ENCODE measurements around the gene TNFRSF11A.

The TNFRSF11A gene

GRCh38 chr18:62341473-62341872 lies 16.4 kb downstream of the TNFRSF11A start:
- no peak for ATAC-seq (ENCODE audit: low read depth)
- TF ChIP-seq CTCF (IDR thresholded peaks at IDR 0.05; ENCODE audit: poor library complexity, severe bottlenecking) = no peak

GRCh38 chr18:62342884-62343283 lies 17.8 kb downstream of the TNFRSF11A start:
- DNase-seq (ENCODE audit: low spot score) (no peak), ATAC-seq (ENCODE audit: low read depth) (no peak)
- Histone ChIP-seq H3K4me3 (ENCODE audit: severe bottlenecking) (no peak overlapping the region), H3K36me3 (ENCODE audit: low read depth) (no peaks in the 10 kb centered on the region), H3K27me3 (ENCODE audit: insufficient read depth, poor library complexity, severe bottlenecking) (no peaks in the 10 kb centered on the region), H3K4me1 (ENCODE audit: insufficient read depth, poor library complexity, severe bottlenecking) (peaks cover 10% of the 10 kb centered on the region), H3K9me3 (ENCODE audit: severe bottlenecking) (no peaks in the 10 kb centered on the region), H3K27ac (ENCODE audit: poor library complexity, severe bottlenecking) (no peak overlapping the region)
- no peak for TF ChIP-seq CTCF (IDR thresholded peaks at IDR 0.05; ENCODE audit: poor library complexity, severe bottlenecking)

More at GRCh38 chr18:62341473-62341872, 16.4 kb downstream of the TNFRSF11A start:
- H3K9me3 ChIP-seq (ENCODE audit: severe bottlenecking) = no peaks in the 10 kb centered on the region
- H3K4me3 ChIP-seq (ENCODE audit: severe bottlenecking) = no peak overlapping the region
- no peak for DNase-seq (ENCODE audit: low spot score)
- no peak overlapping the region for H3K27ac ChIP-seq (ENCODE audit: poor library complexity, severe bottlenecking)
- H3K4me1 ChIP-seq (ENCODE audit: insufficient read depth, poor library complexity, severe bottlenecking) = peaks cover 10% of the 10 kb centered on the region
- H3K27me3 ChIP-seq (ENCODE audit: insufficient read depth, poor library complexity, severe bottlenecking) = no peaks in the 10 kb centered on the region
- H3K36me3 ChIP-seq (ENCODE audit: low read depth) = no peaks in the 10 kb centered on the region

DNA sequence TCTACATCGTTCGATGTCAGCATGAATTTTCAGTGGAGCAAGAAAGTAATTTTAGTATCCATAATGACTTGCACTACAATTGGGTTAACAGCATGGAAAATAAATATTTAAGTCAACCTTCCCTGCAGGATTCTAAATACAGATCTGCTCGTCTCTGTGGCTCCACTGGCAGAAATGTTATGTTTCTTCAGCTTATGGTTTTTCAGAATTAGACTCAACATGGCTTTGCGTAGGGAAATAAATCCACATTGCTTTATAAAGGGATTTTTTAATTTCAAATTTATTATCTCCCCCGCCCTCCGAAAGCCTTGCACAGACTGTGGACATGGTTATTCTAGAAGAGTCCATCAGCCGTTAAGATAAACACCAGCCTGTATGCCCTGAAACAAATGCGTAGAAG lies 18.2 kb downstream of the TNFRSF11A start:
- no peak overlapping the region for H3K4me3 ChIP-seq (ENCODE audit: severe bottlenecking)
- TF ChIP-seq CTCF (IDR thresholded peaks at IDR 0.05; ENCODE audit: poor library complexity, severe bottlenecking) = no peak
- H3K36me3 ChIP-seq (ENCODE audit: low read depth) = no peaks in the 10 kb centered on the region
- peaks cover 10% of the 10 kb centered on the region for H3K4me1 ChIP-seq (ENCODE audit: insufficient read depth, poor library complexity, severe bottlenecking)
- ATAC-seq (ENCODE audit: low read depth) (no peak), DNase-seq (ENCODE audit: low spot score) (no peak)
- H3K27ac ChIP-seq (ENCODE audit: poor library complexity, severe bottlenecking) = no peak overlapping the region
- no peaks in the 10 kb centered on the region for H3K27me3 ChIP-seq (ENCODE audit: insufficient read depth, poor library complexity, severe bottlenecking)
- H3K9me3 ChIP-seq (ENCODE audit: severe bottlenecking) = no peaks in the 10 kb centered on the region

- Histone ChIP-seq H3K4me1 (ENCODE audit: insufficient read depth, poor library complexity, severe bottlenecking) (no peaks in the 10 kb centered on the region), H3K27me3 (ENCODE audit: insufficient read depth, poor library complexity, severe bottlenecking) (no peaks in the 10 kb centered on the region), H3K36me3 (ENCODE audit: low read depth) (no peaks in the 10 kb centered on the region), H3K9me3 (ENCODE audit: severe bottlenecking) (no peaks in the 10 kb centered on the region), H3K4me3 (ENCODE audit: severe bottlenecking) (no peak overlapping the region), H3K27ac (ENCODE audit: poor library complexity, severe bottlenecking) (no peak overlapping the region)
- ATAC-seq (ENCODE audit: low read depth) = no peak
- TF ChIP-seq CTCF (IDR thresholded peaks at IDR 0.05; ENCODE audit: poor library complexity, severe bottlenecking) = no peak
- DNase-seq (ENCODE audit: low spot score) = no peak
Measured at GRCh38 chr18:62345909-62346308, 20.8 kb downstream of the TNFRSF11A start.

GRCh38 chr18:62346333-62347088 lies 21.4 kb downstream of the TNFRSF11A start:
- no peak for TF ChIP-seq CTCF (IDR thresholded peaks at IDR 0.05; ENCODE audit: poor library complexity, severe bottlenecking)
- no peaks in the 10 kb centered on the region for H3K4me1 ChIP-seq (ENCODE audit: insufficient read depth, poor library complexity, severe bottlenecking)
- H3K9me3 ChIP-seq (ENCODE audit: severe bottlenecking) = no peaks in the 10 kb centered on the region
- ATAC-seq (ENCODE audit: low read depth) (no peak), DNase-seq (ENCODE audit: low spot score) (no peak)
- no peaks in the 10 kb centered on the region for H3K27me3 ChIP-seq (ENCODE audit: insufficient read depth, poor library complexity, severe bottlenecking)
- H3K4me3 ChIP-seq (ENCODE audit: severe bottlenecking) = no peak overlapping the region
- no peak overlapping the region for H3K27ac ChIP-seq (ENCODE audit: poor library complexity, severe bottlenecking)
- H3K36me3 ChIP-seq (ENCODE audit: low read depth) = no peaks in the 10 kb centered on the region

Data from RWPE2 (cell line).